Bronchial epithelial cell (primary cell): ENCODE results near the gene GSG1L. TPM values are rescaled to one million over a fixed set of nuclear protein-coding genes. Genes with fewer than 3 reads are reported as not detected.

Experiments used
- DNase-seq: peaks from one replicate; pipeline ENCODE4 v3.0.0-alpha.2; 2010; ENCODE audit warnings: low read depth
- FAIRE-seq: peaks from 2 replicates; lab custom pipeline; 2011; peaks lifted over from hg19 to GRCh38; lab: Jason Lieb, UNC
- H3K27me3 ChIP-seq: 2 replicates; pipeline ENCODE4 v1.5.1; 2011; ENCODE audit warnings: low read length; ENCODE audit not compliant: control insufficient read depth, insufficient read depth
- H3K36me3 ChIP-seq: 2 replicates; pipeline ENCODE4 v1.5.1; 2011; ENCODE audit warnings: low read length; ENCODE audit not compliant: control insufficient read depth, insufficient read depth
- H3K4me3 ChIP-seq: 2 replicates; pipeline ENCODE4 v1.5.1; 2011; ENCODE audit warnings: mild to moderate bottlenecking, low read depth, low read length, control low read depth
- total RNA-seq: library from RNA; depleted of rRNA; stranded (reverse); fragments of >200 nt; gene quantifications from 2 replicates; pipeline ENCODE4 v1.2.1, GENCODE V29; 2014
- TF ChIP-seq, protein P1 (sequence below): IDR thresholded peaks from 2 replicates; pipeline ENCODE4 v1.5.1; 2011; ENCODE audit warnings: mild to moderate bottlenecking, moderate library complexity, low read length, control low read depth, inconsistent platforms; ENCODE audit not compliant: insufficient read depth, severe bottlenecking

Gene GSG1L
- total RNA-seq, 1 donor from 2014 or later = not detected

DNA sequence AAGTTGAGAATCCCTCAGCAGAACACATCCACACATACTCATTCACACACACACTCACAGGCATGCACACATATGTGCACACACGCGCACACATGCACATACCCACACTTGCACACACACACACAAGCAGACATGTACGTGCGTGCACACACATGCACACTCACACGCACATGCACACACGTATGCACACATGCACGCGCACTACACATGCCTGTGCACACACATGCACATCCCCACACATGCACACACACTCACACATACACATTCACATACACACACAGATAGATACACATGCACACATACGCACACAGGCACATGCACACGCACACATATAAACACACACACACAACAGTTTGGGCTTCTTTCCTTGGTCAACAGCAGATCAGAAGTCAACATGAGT is 24.0 kb downstream of the GSG1L start:
- Histone ChIP-seq H3K4me3 (no peak overlapping the region), H3K36me3 (no peaks in the 10 kb centered on the region), H3K27me3 (no peaks in the 10 kb centered on the region)
- DNase-seq (no peak), FAIRE-seq (peak; percentile 98)
- TF ChIP-seq, protein P1, sequence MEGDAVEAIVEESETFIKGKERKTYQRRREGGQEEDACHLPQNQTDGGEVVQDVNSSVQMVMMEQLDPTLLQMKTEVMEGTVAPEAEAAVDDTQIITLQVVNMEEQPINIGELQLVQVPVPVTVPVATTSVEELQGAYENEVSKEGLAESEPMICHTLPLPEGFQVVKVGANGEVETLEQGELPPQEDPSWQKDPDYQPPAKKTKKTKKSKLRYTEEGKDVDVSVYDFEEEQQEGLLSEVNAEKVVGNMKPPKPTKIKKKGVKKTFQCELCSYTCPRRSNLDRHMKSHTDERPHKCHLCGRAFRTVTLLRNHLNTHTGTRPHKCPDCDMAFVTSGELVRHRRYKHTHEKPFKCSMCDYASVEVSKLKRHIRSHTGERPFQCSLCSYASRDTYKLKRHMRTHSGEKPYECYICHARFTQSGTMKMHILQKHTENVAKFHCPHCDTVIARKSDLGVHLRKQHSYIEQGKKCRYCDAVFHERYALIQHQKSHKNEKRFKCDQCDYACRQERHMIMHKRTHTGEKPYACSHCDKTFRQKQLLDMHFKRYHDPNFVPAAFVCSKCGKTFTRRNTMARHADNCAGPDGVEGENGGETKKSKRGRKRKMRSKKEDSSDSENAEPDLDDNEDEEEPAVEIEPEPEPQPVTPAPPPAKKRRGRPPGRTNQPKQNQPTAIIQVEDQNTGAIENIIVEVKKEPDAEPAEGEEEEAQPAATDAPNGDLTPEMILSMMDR = no peak

GRCh38 chr16:28038409-28038808 is 25.1 kb downstream of the GSG1L start:
- Histone ChIP-seq H3K36me3 (no peaks in the 10 kb centered on the region), H3K27me3 (no peaks in the 10 kb centered on the region), H3K4me3 (no peak overlapping the region)
- TF ChIP-seq, protein P1 = no peak
- FAIRE-seq (no peak), DNase-seq (no peak)

DNA sequence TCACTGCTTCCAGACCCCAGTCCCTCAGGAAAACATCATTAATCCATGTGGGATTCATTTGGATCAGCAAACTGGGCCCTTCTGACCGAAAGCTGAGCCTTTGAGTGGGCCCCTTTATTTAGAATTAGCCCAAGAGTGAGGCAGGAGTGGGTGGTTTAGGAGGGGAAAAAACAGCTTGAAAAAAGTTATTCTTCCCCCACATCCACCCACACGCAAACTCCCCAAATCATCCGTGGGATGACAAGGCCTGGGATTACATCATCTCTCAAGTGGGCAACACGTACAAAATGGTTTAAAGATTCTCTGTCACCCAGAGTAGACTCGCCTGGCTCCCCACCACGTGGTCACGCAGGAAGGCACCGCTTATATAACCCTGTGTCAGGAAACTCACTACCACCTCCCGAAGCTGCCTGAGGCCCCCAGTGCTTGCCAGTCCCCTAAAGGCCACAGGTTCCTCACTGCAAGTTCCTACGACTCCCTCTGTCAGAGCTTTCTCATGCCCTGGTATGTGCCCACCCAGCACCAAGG is 27.6 kb downstream of the GSG1L start:
- TF ChIP-seq, protein P1 = no peak
- DNase-seq = no peak
- Histone ChIP-seq H3K36me3 (no peaks in the 10 kb centered on the region), H3K4me3 (no peak overlapping the region), H3K27me3 (no peaks in the 10 kb centered on the region)
- no peak for FAIRE-seq

GRCh38 chr16:28033870-28034269 is 29.6 kb downstream of the GSG1L start:
- Histone ChIP-seq H3K36me3 (no peaks in the 10 kb centered on the region), H3K4me3 (no peak overlapping the region), H3K27me3 (no peaks in the 10 kb centered on the region)
- TF ChIP-seq, protein P1 = no peak
- no peak for FAIRE-seq
- DNase-seq = no peak

- Histone ChIP-seq H3K36me3 (no peaks in the 10 kb centered on the region), H3K4me3 (no peak overlapping the region), H3K27me3 (no peaks in the 10 kb centered on the region)
- TF ChIP-seq, protein P1 = no peak
- DNase-seq (no peak), FAIRE-seq (no peak)
Observed at GRCh38 chr16:28029387-28030002, 34.0 kb downstream of the GSG1L start.

DNA sequence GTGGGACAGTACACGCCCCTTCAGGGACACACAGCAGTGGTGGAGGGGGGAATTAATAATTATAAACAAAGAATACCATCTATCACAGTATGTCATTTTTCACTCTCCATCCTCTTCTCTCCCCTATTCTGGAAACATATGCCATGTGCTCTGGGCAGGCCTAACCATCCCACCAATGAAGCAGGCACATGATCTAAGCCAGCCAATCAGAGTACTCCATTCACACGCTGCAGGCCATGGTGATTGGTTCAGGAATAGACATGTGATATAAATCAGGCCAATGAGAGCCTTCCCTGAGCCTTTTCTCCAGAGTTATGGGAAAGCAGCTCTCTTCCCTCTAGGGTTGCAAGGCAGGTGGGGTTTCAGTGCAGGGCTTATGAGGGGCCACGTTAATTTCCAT is 36.5 kb downstream of the GSG1L start:
- FAIRE-seq (no peak), DNase-seq (no peak)
- Histone ChIP-seq H3K36me3 (no peaks in the 10 kb centered on the region), H3K27me3 (no peaks in the 10 kb centered on the region), H3K4me3 (no peak overlapping the region)
- TF ChIP-seq, protein P1 = no peak
